ENCODE results near the gene DNAAF2. TPM values are rescaled to one million over a fixed set of nuclear protein-coding genes. Genes with fewer than 3 reads are reported as not detected.
A peak's percentile ranks its signal among the peaks of the same experiment; 100 is the strongest.

The DNAAF2 gene
- total RNA-seq, 6 experiments from 2014 or later: 5.8 to 8.7 (median 6.2) TPM

GRCh38 chr14:49581209-49582112 is 53.6 kb downstream of the DNAAF2 start:
- no peak for TF ChIP-seq CTCF (IDR thresholded peaks at IDR 0.05)
- H3K4me3 Mint-ChIP-seq: peak overlapping the region; percentile 45; the same call in 1 of the 2 replicates
- H3K9me3 Mint-ChIP-seq: peaks cover 17% of the 10 kb centered on the region
- peaks cover 16% of the 10 kb centered on the region for H3K27me3 Mint-ChIP-seq (ENCODE audit: insufficient read depth)
- H3K4me1 Mint-ChIP-seq (ENCODE audit: low read depth): peaks cover 50% of the 10 kb centered on the region
- peaks cover 66% of the 10 kb centered on the region for H3K36me3 Mint-ChIP-seq (ENCODE audit: low read depth)
- DNase-seq: no peak
- peak overlapping the region; percentile 55 for H3K27ac Mint-ChIP-seq

- Mint-ChIP-seq H3K27me3 (ENCODE audit: insufficient read depth) (peaks cover 5% of the 10 kb centered on the region; the same call in 1 of the 2 replicates), H3K36me3 (ENCODE audit: low read depth) (peaks cover 52% of the 10 kb centered on the region), H3K9me3 (peaks cover under 1% of the 10 kb centered on the region; the same call in 1 of the 2 replicates), H3K27ac (peak overlapping the region; percentile 4; the same call in 1 of the 2 replicates), H3K4me3 (no peak overlapping the region), H3K4me1 (ENCODE audit: low read depth) (peaks cover 52% of the 10 kb centered on the region)
- no peak for DNase-seq
- TF ChIP-seq CTCF (IDR thresholded peaks at IDR 0.05): no peak
Measured at GRCh38 chr14:49579841-49580240, 55.2 kb downstream of the DNAAF2 start.

GRCh38 chr14:49578141-49578540 is 56.9 kb downstream of the DNAAF2 start:
- Mint-ChIP-seq H3K36me3 (ENCODE audit: low read depth) (peaks cover 49% of the 10 kb centered on the region), H3K9me3 (no peaks in the 10 kb centered on the region), H3K4me1 (ENCODE audit: low read depth) (peaks cover 36% of the 10 kb centered on the region), H3K27ac (peak overlapping the region; percentile 44; the same call in 1 of the 2 replicates), H3K4me3 (no peak overlapping the region), H3K27me3 (ENCODE audit: insufficient read depth) (peaks cover 2% of the 10 kb centered on the region; the same call in 1 of the 2 replicates)
- no peak for TF ChIP-seq CTCF (IDR thresholded peaks at IDR 0.05)
- no peak for DNase-seq

Other genes with a start within 250 kb of the DNAAF2 start
- gene RPS29, start 48.9 kb downstream of the DNAAF2 start, total RNA-seq (2021; fragmentation: NEBNext Ultra II Directional; extraction: Animal tissue kit (Norgen Biotek cat#: 25700)): 1,000 to 10,000 TPM in 4 of 6 experiments, 100 to 1,000 TPM in 2; 743 to 1,241 (median 1,080) TPM
- gene LRR1, start 36.3 kb downstream of the DNAAF2 start, total RNA-seq (2021; fragmentation: NEBNext Ultra II Directional; extraction: Animal tissue kit (Norgen Biotek cat#: 25700)): 10 to 100 TPM; 15.2 to 26.5 (median 25.5) TPM
- 100 to 1,000 TPM; 170 to 254 (median 211) TPM for gene RPL36AL, start 14.6 kb downstream of the DNAAF2 start, total RNA-seq (2021; fragmentation: NEBNext Ultra II Directional; extraction: Animal tissue kit (Norgen Biotek cat#: 25700))
- gene MGAT2, start 14.4 kb downstream of the DNAAF2 start, total RNA-seq (2021; fragmentation: NEBNext Ultra II Directional; extraction: Animal tissue kit (Norgen Biotek cat#: 25700)): 10 to 100 TPM; 61.8 to 73.8 (median 64.4) TPM
- 10 to 100 TPM in 2 of 6 experiments, 1 to 10 TPM in 4; 4.5 to 11.6 (median 8.7) TPM for gene POLE2, start 53.0 kb upstream of the DNAAF2 start, total RNA-seq (2021; fragmentation: NEBNext Ultra II Directional; extraction: Animal tissue kit (Norgen Biotek cat#: 25700))
- 1 to 10 TPM in 5 of 6 experiments, under 1 TPM in 1; 0.97 to 1.6 (median 1.2) TPM for gene KLHDC1, start 57.9 kb upstream of the DNAAF2 start, total RNA-seq (2021; fragmentation: NEBNext Ultra II Directional; extraction: Animal tissue kit (Norgen Biotek cat#: 25700))
- 10 to 100 TPM; 29.8 to 35.5 (median 33.8) TPM for gene KLHDC2, start 132.9 kb upstream of the DNAAF2 start, total RNA-seq (2021; fragmentation: NEBNext Ultra II Directional; extraction: Animal tissue kit (Norgen Biotek cat#: 25700))
- gene NEMF, start 217.5 kb upstream of the DNAAF2 start, total RNA-seq (2021; fragmentation: NEBNext Ultra II Directional; extraction: Animal tissue kit (Norgen Biotek cat#: 25700)): 10 to 100 TPM; 55.5 to 69.7 (median 56.9) TPM

Measured in HFFc6 (cell line).